Measurements from ENCODE around the gene EPN2. TPM values are rescaled to one million over a fixed set of nuclear protein-coding genes. Genes with fewer than 3 reads are reported as not detected.

EPN2 gene
- total and polyA plus RNA-seq, 2 donors (not counting 1 experiment from before 2014, with no cell fraction given) = 23.8 to 36.0 TPM

- Histone ChIP-seq H2AFZ (ENCODE audit: low read length) (no peak overlapping the region), H3K9me3 (ENCODE audit: control insufficient read depth, insufficient read depth, low read depth, low read length) (no peaks in the 10 kb centered on the region), H3K27ac (ENCODE audit: insufficient read depth, low read length) (no peak overlapping the region), H3K27me3 (ENCODE audit: control insufficient read depth, insufficient read depth, low read length) (no peaks in the 10 kb centered on the region), H3K79me2 (ENCODE audit: control insufficient read depth, insufficient read depth, low read length) (peaks cover 36% of the 10 kb centered on the region), H3K9ac (ENCODE audit: insufficient read depth, low read length) (no peak overlapping the region), H3K4me2 (ENCODE audit: extremely low read depth, insufficient read depth, low read length) (no peak overlapping the region), H4K20me1 (ENCODE audit: control insufficient read depth, extremely low read depth, insufficient read depth, low read length) (peaks cover 7% of the 10 kb centered on the region), H3K4me3 (replicated peaks in 1 of 4; ENCODE audit: control extremely low read depth in 1 of 4, insufficient read depth in 1 of 4, low read depth in 3 of 4, low read length in 4 of 4) (no peak overlapping the region), H3K36me3 (ENCODE audit: control insufficient read depth, insufficient read depth, low read length) (peaks cover 2% of the 10 kb centered on the region), H3K4me1 (ENCODE audit: control insufficient read depth, extremely low read depth, insufficient read depth, low read length) (peaks cover 4% of the 10 kb centered on the region)
- DNase-seq (ENCODE audit: low read depth in 2 of 2) = no peak
- no peak for TF ChIP-seq CTCF (conservative IDR thresholded peaks at IDR 0.05 in 1 of 2, IDR thresholded peaks at IDR 0.05 in 1 of 2; ENCODE audit: low read depth in 1 of 2, low read length in 2 of 2)
- TF ChIP-seq EZH2 (IDR thresholded peaks at IDR 0.05; ENCODE audit: low read length, missing control alignments) = no peak
Measured at GRCh38 chr17:19270704-19271611, 33.8 kb downstream of the EPN2 start.

- Histone ChIP-seq H3K36me3 (ENCODE audit: control insufficient read depth, insufficient read depth, low read length) (peaks cover 2% of the 10 kb centered on the region), H3K9me3 (ENCODE audit: control insufficient read depth, insufficient read depth, low read depth, low read length) (no peaks in the 10 kb centered on the region), H3K27ac (ENCODE audit: insufficient read depth, low read length) (no peak overlapping the region), H3K9ac (ENCODE audit: insufficient read depth, low read length) (no peak overlapping the region), H4K20me1 (ENCODE audit: control insufficient read depth, extremely low read depth, insufficient read depth, low read length) (peaks cover 7% of the 10 kb centered on the region), H3K4me1 (ENCODE audit: control insufficient read depth, extremely low read depth, insufficient read depth, low read length) (peaks cover 4% of the 10 kb centered on the region), H3K79me2 (ENCODE audit: control insufficient read depth, insufficient read depth, low read length) (peaks cover 36% of the 10 kb centered on the region), H3K4me3 (replicated peaks in 1 of 4; ENCODE audit: control extremely low read depth in 1 of 4, insufficient read depth in 1 of 4, low read depth in 3 of 4, low read length in 4 of 4) (no peak overlapping the region), H3K27me3 (ENCODE audit: control insufficient read depth, insufficient read depth, low read length) (no peaks in the 10 kb centered on the region), H3K4me2 (ENCODE audit: extremely low read depth, insufficient read depth, low read length) (no peak overlapping the region), H2AFZ (ENCODE audit: low read length) (no peak overlapping the region)
- TF ChIP-seq EZH2 (IDR thresholded peaks at IDR 0.05; ENCODE audit: low read length, missing control alignments) = no peak
- no peak for TF ChIP-seq CTCF (conservative IDR thresholded peaks at IDR 0.05 in 1 of 2, IDR thresholded peaks at IDR 0.05 in 1 of 2; ENCODE audit: low read depth in 1 of 2, low read length in 2 of 2)
- peak; percentile 29 to 32 for DNase-seq (ENCODE audit: low read depth in 2 of 2)
Measured at GRCh38 chr17:19271780-19272357, 34.7 kb downstream of the EPN2 start.

- H3K4me2 ChIP-seq (ENCODE audit: extremely low read depth, insufficient read depth, low read length) = no peak overlapping the region
- H3K27me3 ChIP-seq (ENCODE audit: control insufficient read depth, insufficient read depth, low read length) = no peaks in the 10 kb centered on the region
- peaks cover 31% of the 10 kb centered on the region for H3K79me2 ChIP-seq (ENCODE audit: control insufficient read depth, insufficient read depth, low read length)
- H3K9ac ChIP-seq (ENCODE audit: insufficient read depth, low read length) = no peak overlapping the region
- no peak overlapping the region for H2AFZ ChIP-seq (ENCODE audit: low read length)
- no peak overlapping the region for H3K4me3 ChIP-seq (replicated peaks in 1 of 4; ENCODE audit: control extremely low read depth in 1 of 4, insufficient read depth in 1 of 4, low read depth in 3 of 4, low read length in 4 of 4)
- H3K9me3 ChIP-seq (ENCODE audit: control insufficient read depth, insufficient read depth, low read depth, low read length) = no peaks in the 10 kb centered on the region
- peaks cover 2% of the 10 kb centered on the region for H3K36me3 ChIP-seq (ENCODE audit: control insufficient read depth, insufficient read depth, low read length)
- peaks cover 4% of the 10 kb centered on the region for H3K4me1 ChIP-seq (ENCODE audit: control insufficient read depth, extremely low read depth, insufficient read depth, low read length)
- no peaks in the 10 kb centered on the region for H4K20me1 ChIP-seq (ENCODE audit: control insufficient read depth, extremely low read depth, insufficient read depth, low read length)
- TF ChIP-seq EZH2 (IDR thresholded peaks at IDR 0.05; ENCODE audit: low read length, missing control alignments) (no peak), CTCF (conservative IDR thresholded peaks at IDR 0.05 in 1 of 2, IDR thresholded peaks at IDR 0.05 in 1 of 2; ENCODE audit: low read depth in 1 of 2, low read length in 2 of 2) (no peak)
- no peak overlapping the region for H3K27ac ChIP-seq (ENCODE audit: insufficient read depth, low read length)
- DNase-seq (ENCODE audit: low read depth in 2 of 2) = no peak
Measured at GRCh38 chr17:19273731-19274130, 36.6 kb downstream of the EPN2 start.
